Neuronal stem cell (in vitro differentiated cells): ENCODE measurements around the gene ARHGEF37.

Experiments used
- DNase-seq: peaks from one replicate; pipeline ENCODE4 v3.0.0-alpha.2; 2013; ENCODE audit warnings: low spot score
- H2AFZ ChIP-seq: one replicate; pipeline ENCODE4 v1.6.1; 2013; ENCODE audit warnings: mild to moderate bottlenecking, low read length, inconsistent platforms
- H2AK5ac ChIP-seq: 2 replicates; pipeline ENCODE4 v1.6.1; 2013; ENCODE audit warnings: low read depth, mild to moderate bottlenecking, inconsistent platforms, low read length, moderate library complexity, mixed read lengths
- H2BK120ac ChIP-seq: 2 replicates; pipeline ENCODE4 v1.6.1; 2013; ENCODE audit warnings: low read depth, mild to moderate bottlenecking, inconsistent platforms, low read length, moderate library complexity, mixed read lengths
- H2BK12ac ChIP-seq: one replicate; pipeline ENCODE4 v1.6.1; 2013; ENCODE audit warnings: low read length, inconsistent platforms
- H2BK15ac ChIP-seq: 2 replicates; pipeline ENCODE4 v1.6.1; 2013; ENCODE audit warnings: mild to moderate bottlenecking, low read length, inconsistent platforms, mixed read lengths
- H2BK5ac ChIP-seq: one replicate; pipeline ENCODE4 v1.6.1; 2013; ENCODE audit warnings: inconsistent platforms, mild to moderate bottlenecking, low read length, moderate library complexity
- H3K14ac ChIP-seq: one replicate; pipeline ENCODE4 v1.6.1; 2013; ENCODE audit warnings: low read length, inconsistent platforms
- H3K18ac ChIP-seq: 2 replicates; pipeline ENCODE4 v1.6.1; 2013; ENCODE audit warnings: low read length, inconsistent platforms
- H3K23ac ChIP-seq: 2 replicates; pipeline ENCODE4 v1.6.1; 2013; ENCODE audit warnings: low read depth, mild to moderate bottlenecking, mixed read lengths, low read length, inconsistent platforms; ENCODE audit not compliant: poor library complexity
- H3K27ac ChIP-seq: replicated peaks from 3 replicates; pipeline ENCODE4 v1.5.1; 2013; ENCODE audit warnings: low read length, inconsistent platforms
- H3K27me3 ChIP-seq, 3 experiments: 2 replicates each; pipeline ENCODE4 v1.6.1; 2013; ENCODE audit warnings: low read length in 3 of 3, mild to moderate bottlenecking in 2 of 3, inconsistent platforms in 1 of 3, low read depth in 1 of 3, mixed read lengths in 1 of 3, moderate library complexity in 1 of 3; ENCODE audit not compliant: control insufficient read depth in 3 of 3, insufficient read depth in 3 of 3
- H3K36me3 ChIP-seq, 2 donors: replicated peaks in 1 of 2; 2 replicates each; pipeline ENCODE4 v1.6.1; 2013; ENCODE audit warnings: low read length in 2 of 2; ENCODE audit not compliant: control insufficient read depth in 2 of 2, insufficient read depth in 2 of 2
- H3K4ac ChIP-seq: 2 replicates; pipeline ENCODE4 v1.6.1; 2013; ENCODE audit warnings: inconsistent platforms, mild to moderate bottlenecking, low read length, moderate library complexity
- H3K4me1 ChIP-seq, 2 donors: 1 replicate in 1 of 2; 2 replicates in 1 of 2; pipeline ENCODE4 v1.6.1; 2013; ENCODE audit warnings: low read length in 2 of 2, low read depth in 1 of 2; ENCODE audit not compliant: control insufficient read depth in 2 of 2, insufficient read depth in 1 of 2
- H3K4me2 ChIP-seq: one replicate; pipeline ENCODE4 v1.6.1; 2013; ENCODE audit warnings: mild to moderate bottlenecking, low read length, inconsistent platforms; ENCODE audit not compliant: insufficient read depth, poor library complexity, severe bottlenecking
- H3K4me3 ChIP-seq, 2 donors: 2 replicates each; pipeline ENCODE4 v1.5.1; 2013; ENCODE audit warnings: low read length in 2 of 2, mild to moderate bottlenecking in 2 of 2, inconsistent platforms in 1 of 2, moderate library complexity in 1 of 2
- H3K79me1 ChIP-seq: one replicate; pipeline ENCODE4 v1.6.1; 2013; ENCODE audit warnings: low read depth, mild to moderate bottlenecking, inconsistent platforms, low read length, moderate library complexity
- H3K9ac ChIP-seq: one replicate; pipeline ENCODE4 v1.6.1; 2013; ENCODE audit warnings: mild to moderate bottlenecking, low read depth, low read length, inconsistent platforms; ENCODE audit not compliant: poor library complexity
- H3K9me3 ChIP-seq, 2 donors: replicated peaks in 1 of 2; 2 replicates each; pipeline versions ENCODE3 to v1.6.1; 2013; ENCODE audit warnings: low read length in 2 of 2, mild to moderate bottlenecking in 2 of 2, inconsistent platforms in 1 of 2, low read depth in 1 of 2, mixed read lengths in 1 of 2, moderate library complexity in 1 of 2; ENCODE audit not compliant: control insufficient read depth in 2 of 2, insufficient read depth in 1 of 2
- H4K8ac ChIP-seq: one replicate; pipeline ENCODE4 v1.6.1; 2013; ENCODE audit warnings: low read depth, mild to moderate bottlenecking, inconsistent platforms, low read length, moderate library complexity
- H4K91ac ChIP-seq: one replicate; pipeline ENCODE4 v1.6.1; 2013; ENCODE audit warnings: low read length, low read depth, mild to moderate bottlenecking, inconsistent platforms; ENCODE audit not compliant: poor library complexity
- WGBS, 2 donors: extraction: QIAGEN DNeasy Blood & Tissue Kit; methylation state at CpG; one replicate each; pipeline ENCODE4 v1.1.7; 2013; ENCODE audit warnings: missing lambda C conversion rate in 2 of 2, mixed read lengths in 1 of 2; ENCODE audit not compliant: insufficient read length in 2 of 2, insufficient replicate concordance in 1 of 2; ENCODE audit errors: extremely low coverage in 2 of 2; 5-methylcytosine and 5-hydroxymethylcytosine counted together

ARHGEF37 gene

DNA sequence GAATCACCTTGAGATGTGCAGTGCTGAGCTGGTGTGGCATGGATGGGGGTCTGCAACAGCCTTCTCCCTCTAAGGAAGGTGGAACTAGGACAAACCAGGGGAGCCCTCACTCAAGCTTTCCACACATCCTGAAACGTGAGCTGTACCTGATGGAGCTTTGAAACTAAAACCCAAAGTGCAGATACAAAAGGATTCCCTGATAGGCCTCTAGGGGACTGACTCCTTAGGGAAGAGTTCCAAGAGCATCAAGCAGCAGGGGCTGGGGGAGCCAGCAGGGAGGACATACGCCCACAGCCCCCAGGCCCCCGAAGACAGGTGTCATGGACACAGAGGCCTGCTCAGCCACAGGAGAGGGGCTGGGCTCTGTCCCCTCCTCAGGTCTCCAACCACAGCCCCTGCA lies 17.7 kb downstream of the ARHGEF37 start:
- no CpG with 5 or more reads among the region's 3 CpGs for WGBS, 2 donors
- Histone ChIP-seq H4K8ac (no peak overlapping the region), H2BK120ac (no peak overlapping the region), H3K36me3 (no peaks in the 10 kb centered on the region), H3K79me1 (no peaks in the 10 kb centered on the region), H3K4me1 (no peaks in the 10 kb centered on the region), H3K9ac (no peak overlapping the region), H3K4me2 (no peak overlapping the region), H4K91ac (no peak overlapping the region), H2AFZ (no peak overlapping the region), H3K23ac (no peak overlapping the region), H2BK12ac (no peak overlapping the region), H3K27ac (no peak overlapping the region), H3K14ac (no peak overlapping the region), H3K27me3 (no peaks in the 10 kb centered on the region), H3K4me3 (no peak overlapping the region), H2AK5ac (no peak overlapping the region), H3K9me3 (no peaks in the 10 kb centered on the region), H2BK15ac (no peak overlapping the region), H2BK5ac (no peak overlapping the region), H3K18ac (no peak overlapping the region), H3K4ac (no peak overlapping the region)
- DNase-seq = no peak

- Histone ChIP-seq H3K27me3 (no peaks in the 10 kb centered on the region), H2BK15ac (no peak overlapping the region), H3K4me3 (no peak overlapping the region), H3K23ac (no peak overlapping the region), H3K18ac (no peak overlapping the region), H3K9ac (no peak overlapping the region), H4K91ac (no peak overlapping the region), H4K8ac (no peak overlapping the region), H2BK120ac (no peak overlapping the region), H3K9me3 (no peaks in the 10 kb centered on the region), H3K14ac (no peak overlapping the region), H2AK5ac (no peak overlapping the region), H3K27ac (no peak overlapping the region), H3K4me1 (no peaks in the 10 kb centered on the region), H2AFZ (no peak overlapping the region), H2BK12ac (no peak overlapping the region), H3K4me2 (no peak overlapping the region), H2BK5ac (no peak overlapping the region), H3K4ac (no peak overlapping the region), H3K36me3 (no peaks in the 10 kb centered on the region), H3K79me1 (no peaks in the 10 kb centered on the region)
- DNase-seq = no peak
- no CpG with 5 or more reads among the region's 4 CpGs for WGBS, 2 donors
These were observed 18.1 kb downstream of the ARHGEF37 start for GRCh38 chr5:149599375-149599774.

- no peak overlapping the region for H2BK120ac ChIP-seq
- no peak overlapping the region for H3K23ac ChIP-seq
- H3K4me2 ChIP-seq = no peak overlapping the region
- no peak overlapping the region for H2AK5ac ChIP-seq
- no peak overlapping the region for H3K4ac ChIP-seq
- no peak overlapping the region for H2AFZ ChIP-seq
- no peaks in the 10 kb centered on the region for H3K27me3 ChIP-seq
- no peak overlapping the region for H2BK12ac ChIP-seq
- H2BK15ac ChIP-seq = no peak overlapping the region
- WGBS, 2 donors = no CpG with 5 or more reads among the region's 3 CpGs
- no peaks in the 10 kb centered on the region for H3K79me1 ChIP-seq
- H3K27ac ChIP-seq = no peak overlapping the region
- no peak overlapping the region for H3K18ac ChIP-seq
- H3K9ac ChIP-seq = no peak overlapping the region
- H3K4me3 ChIP-seq = no peak overlapping the region
- H3K9me3 ChIP-seq = no peaks in the 10 kb centered on the region
- H3K36me3 ChIP-seq = no peaks in the 10 kb centered on the region
- H3K4me1 ChIP-seq = no peaks in the 10 kb centered on the region
- H2BK5ac ChIP-seq = no peak overlapping the region
- H3K14ac ChIP-seq = no peak overlapping the region
- no peak for DNase-seq
- H4K91ac ChIP-seq = no peak overlapping the region
- no peak overlapping the region for H4K8ac ChIP-seq
These were observed 19.6 kb downstream of the ARHGEF37 start for GRCh38 chr5:149600932-149601331.

DNA sequence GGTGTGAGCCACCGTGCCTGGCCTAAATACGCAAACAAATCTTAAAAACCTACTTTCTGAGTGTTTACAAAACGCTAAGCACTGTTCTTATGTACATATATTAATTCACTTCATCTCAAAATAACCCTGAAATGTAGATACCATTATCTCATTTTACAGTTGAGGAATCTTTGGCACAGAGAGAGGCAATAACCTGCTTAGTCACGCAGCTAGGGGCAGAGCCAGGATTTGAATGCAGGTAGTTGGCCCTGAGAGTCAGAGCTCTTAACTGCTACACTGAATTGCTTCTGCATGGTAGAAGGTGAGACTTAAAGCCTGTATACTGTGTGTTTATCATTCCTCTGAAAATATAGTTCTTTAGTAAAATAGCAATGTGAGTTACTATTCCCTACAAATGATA lies 21.9 kb downstream of the ARHGEF37 start:
- no peaks in the 10 kb centered on the region for H3K9me3 ChIP-seq
- H3K18ac ChIP-seq = no peak overlapping the region
- no peaks in the 10 kb centered on the region for H3K79me1 ChIP-seq
- H2BK15ac ChIP-seq = no peak overlapping the region
- no peak overlapping the region for H3K23ac ChIP-seq
- H2AFZ ChIP-seq = no peak overlapping the region
- H2BK5ac ChIP-seq = no peak overlapping the region
- no peak overlapping the region for H3K14ac ChIP-seq
- no peak overlapping the region for H3K9ac ChIP-seq
- H3K4me1 ChIP-seq = no peaks in the 10 kb centered on the region
- H2BK12ac ChIP-seq = no peak overlapping the region
- H3K4me3 ChIP-seq = no peak overlapping the region
- no peaks in the 10 kb centered on the region for H3K27me3 ChIP-seq
- no peak overlapping the region for H3K27ac ChIP-seq
- H3K36me3 ChIP-seq = no peaks in the 10 kb centered on the region
- no peak overlapping the region for H3K4ac ChIP-seq
- no peak overlapping the region for H2AK5ac ChIP-seq
- no peak overlapping the region for H2BK120ac ChIP-seq
- WGBS, 2 donors = no CpG with 5 or more reads among the region's 4 CpGs
- H3K4me2 ChIP-seq = no peak overlapping the region
- DNase-seq = no peak
- H4K91ac ChIP-seq = no peak overlapping the region
- no peak overlapping the region for H4K8ac ChIP-seq
